ENCODE measurements around the gene NOM1.
"Not testable (repeated sequence)": the region's sequence is repeated elsewhere in the genome, so short reads cannot be mapped to it uniquely, and the experiment has no call there.

The NOM1 gene, protein sequence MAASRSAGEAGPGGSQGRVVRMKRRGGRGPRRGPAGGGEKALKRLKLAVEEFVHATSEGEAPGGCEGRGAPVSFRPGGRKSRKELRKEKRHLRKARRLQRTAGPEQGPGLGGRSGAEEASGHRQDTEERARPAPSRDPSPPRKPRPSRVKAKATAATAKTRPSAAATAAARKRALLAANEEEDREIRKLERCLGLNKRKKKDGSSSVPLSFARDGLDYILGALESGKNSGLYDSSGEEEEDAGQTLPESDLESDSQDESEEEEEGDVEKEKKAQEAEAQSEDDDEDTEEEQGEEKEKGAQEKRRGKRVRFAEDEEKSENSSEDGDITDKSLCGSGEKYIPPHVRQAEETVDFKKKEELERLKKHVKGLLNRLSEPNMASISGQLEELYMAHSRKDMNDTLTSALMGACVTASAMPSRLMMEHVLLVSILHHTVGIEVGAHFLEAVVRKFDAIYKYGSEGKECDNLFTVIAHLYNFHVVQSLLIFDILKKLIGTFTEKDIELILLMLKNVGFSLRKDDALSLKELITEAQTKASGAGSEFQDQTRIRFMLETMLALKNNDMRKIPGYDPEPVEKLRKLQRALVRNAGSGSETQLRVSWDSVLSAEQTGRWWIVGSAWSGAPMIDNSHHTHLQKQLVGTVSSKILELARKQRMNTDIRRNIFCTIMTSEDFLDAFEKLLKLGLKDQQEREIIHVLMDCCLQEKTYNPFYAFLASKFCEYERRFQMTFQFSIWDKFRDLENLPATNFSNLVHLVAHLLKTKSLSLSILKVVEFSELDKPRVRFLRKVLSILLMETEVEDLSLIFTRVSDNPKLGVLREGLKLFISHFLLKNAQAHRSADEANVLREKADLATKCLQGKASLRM

DNA sequence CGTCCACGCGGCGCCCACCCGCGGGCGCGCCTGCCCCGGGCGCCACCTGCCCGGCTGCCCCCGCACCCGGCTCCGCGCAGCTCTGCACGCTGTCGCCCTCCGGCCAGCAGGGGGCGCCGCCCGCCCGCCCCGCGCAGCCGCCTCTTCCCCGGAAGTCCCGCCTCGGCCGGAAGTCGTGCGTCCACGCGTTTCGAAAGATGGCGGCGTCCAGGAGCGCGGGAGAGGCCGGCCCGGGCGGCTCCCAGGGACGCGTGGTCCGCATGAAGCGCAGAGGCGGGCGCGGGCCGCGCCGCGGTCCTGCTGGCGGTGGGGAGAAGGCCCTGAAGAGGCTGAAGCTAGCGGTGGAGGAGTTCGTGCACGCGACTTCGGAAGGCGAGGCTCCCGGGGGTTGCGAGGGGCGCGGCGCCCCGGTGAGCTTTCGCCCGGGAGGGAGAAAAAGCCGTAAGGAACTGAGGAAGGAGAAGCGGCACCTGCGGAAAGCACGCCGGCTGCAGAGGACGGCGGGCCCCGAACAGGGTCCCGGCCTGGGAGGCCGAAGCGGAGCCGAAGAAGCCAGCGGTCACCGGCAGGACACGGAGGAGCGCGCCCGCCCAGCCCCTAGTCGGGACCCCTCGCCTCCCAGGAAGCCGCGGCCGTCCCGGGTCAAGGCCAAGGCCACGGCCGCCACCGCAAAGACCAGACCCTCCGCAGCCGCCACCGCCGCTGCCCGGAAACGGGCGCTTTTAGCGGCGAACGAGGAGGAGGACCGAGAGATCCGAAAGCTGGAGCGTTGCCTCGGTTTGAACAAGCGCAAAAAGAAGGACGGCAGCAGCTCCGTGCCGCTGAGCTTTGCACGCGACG lies at the start of gene NOM1:
TSS of gene NOM1 (plus strand) at position 172 of the 840 bp plus-strand sequence. CDS start at position 198, 26 bp downstream.
- DNase-seq: peak; percentile 94

DNA sequence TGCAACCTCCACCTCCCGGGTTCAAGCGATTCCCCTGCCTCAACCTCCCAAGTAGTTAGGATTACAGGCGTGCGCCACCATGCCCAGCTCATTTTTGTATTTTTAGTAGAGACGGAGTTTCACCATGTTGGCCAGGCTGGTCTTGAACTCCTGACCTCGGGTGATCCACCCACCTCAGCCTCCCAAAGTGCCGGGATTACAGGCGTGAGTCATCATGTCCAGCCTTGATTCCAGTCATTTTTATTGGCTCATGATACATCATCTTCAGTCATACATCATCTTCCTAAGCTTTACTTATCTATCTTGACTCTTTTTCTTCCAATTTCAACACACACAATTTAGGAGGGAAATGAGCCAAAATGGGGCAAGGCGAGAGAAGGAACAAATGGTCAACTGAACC lies 49.4 kb upstream of the NOM1 start:
- not testable (repeated sequence) for DNase-seq

DNA sequence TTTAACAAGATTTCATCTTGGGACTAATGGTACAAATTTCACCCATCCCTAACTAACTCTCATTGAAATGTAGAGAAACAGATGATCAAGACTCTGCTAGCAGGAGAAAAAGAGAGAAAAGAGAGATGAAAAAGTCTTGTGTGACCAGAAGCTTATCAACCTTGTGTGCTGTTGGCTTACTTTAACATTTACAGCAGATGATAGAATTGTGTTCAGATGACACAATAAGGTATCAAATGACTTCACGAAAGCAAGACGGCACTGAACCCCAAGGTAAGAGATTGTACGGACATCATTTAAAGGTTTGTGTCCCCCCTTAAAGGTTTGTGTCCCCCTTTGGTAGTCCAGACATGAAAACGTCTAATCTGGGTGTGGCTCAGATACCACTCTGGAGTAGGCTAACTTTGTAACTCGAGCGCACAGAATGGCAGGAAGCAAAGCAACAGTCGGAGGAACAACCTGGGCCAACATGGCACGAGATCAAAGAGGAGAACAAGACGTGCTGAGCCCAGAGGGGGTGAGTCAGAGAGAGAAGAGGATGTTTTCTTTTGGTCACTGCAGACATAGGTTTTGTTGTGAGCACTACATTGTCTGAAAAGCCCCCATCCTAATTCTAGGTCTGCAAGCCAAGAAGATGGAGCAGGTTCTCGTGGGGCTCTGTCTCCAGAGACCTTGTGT lies 46.1 kb upstream of the NOM1 start:
- peak; percentile 28 for DNase-seq

DNA sequence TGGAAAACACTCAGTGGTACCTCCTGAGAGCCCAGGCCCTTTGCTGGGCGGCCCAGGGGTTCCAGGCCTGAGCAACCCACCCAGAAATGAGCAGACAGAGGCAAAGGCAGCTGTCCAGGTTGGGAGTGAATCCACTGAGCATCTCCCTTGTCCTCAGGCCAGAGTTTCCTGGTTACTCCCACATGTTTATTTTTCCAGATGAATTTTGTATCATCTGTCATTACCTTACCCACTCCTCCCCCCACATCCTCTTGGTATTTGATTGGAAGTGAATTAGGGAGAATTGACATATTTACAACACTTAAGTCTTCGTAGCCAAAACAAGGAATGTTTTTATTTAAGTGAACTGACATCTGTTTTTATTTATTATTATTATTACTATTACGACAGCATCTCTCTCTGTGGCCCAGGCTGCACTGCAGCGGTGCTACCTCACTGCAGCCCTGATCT lies 43.3 kb upstream of the NOM1 start:
- DNase-seq: no peak

DNA sequence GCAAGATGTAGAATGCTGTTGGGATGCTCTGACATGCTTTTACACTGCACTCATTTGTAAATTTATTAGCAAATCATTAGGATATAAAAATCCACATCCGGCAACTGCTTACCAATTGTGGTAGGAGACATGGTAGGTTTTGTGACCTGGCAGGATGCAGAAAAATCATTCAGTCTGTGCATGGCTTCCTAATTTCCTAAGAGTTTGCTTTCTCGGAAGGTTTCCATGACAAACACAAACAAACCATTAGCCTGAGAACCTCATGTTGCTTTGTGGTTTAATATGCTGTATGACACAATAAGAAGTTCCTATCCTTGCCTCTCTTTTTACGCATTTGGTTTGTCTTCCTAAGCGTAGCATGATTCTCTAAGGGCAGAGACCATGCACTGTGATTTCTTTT lies 41.9 kb upstream of the NOM1 start:
- no peak for DNase-seq

DNA sequence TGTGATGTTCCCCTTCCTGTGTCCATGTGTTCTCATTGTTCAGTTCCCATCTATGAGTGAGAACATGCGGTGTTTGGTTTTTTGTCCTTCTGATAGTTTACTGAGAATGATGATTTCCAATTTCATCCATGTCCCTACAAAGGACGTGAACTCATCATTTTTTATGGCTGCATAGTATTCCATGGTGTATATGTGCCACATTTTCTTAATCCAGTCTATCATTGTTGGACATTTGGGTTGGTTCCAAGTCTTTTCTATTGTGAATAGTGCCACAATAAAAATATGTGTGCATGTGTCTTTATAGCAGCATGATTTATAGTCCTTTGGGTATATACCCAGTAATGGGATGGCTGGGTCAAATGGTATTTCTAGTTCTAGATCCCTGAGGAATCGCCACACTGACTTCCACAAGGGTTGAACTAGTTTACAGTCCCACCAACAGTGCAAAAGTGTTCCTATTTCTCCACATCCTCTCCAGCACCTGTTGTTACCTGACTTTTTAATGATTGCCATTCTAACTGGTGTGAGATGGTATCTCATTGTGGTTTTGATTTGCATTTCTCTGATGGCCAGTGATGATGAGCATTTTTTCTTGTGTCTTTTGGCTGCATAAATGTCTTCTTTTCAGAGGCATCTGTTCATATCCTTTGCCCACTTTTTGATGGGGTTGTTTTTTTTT lies 39.8 kb upstream of the NOM1 start:
- not testable (repeated sequence) for DNase-seq

DNA sequence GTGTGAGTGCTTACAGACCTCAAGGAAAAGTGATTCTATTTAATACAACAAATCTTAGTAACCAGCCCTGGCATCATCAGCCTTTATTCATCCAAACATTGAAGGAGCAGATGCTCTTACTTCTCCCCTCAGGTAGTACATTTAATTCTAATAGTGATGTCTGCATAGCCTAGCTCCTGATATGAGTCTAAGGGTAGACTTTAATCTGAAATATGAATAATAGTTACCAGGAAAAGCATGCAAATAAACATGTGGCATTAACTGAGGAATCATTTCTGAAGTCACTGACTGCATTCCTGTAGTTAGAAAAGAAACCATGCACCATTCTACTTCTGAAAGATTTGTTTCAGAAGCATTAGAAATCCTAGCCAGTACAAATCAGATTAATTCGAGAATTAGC lies 30.9 kb upstream of the NOM1 start:
- DNase-seq: no peak

DNA sequence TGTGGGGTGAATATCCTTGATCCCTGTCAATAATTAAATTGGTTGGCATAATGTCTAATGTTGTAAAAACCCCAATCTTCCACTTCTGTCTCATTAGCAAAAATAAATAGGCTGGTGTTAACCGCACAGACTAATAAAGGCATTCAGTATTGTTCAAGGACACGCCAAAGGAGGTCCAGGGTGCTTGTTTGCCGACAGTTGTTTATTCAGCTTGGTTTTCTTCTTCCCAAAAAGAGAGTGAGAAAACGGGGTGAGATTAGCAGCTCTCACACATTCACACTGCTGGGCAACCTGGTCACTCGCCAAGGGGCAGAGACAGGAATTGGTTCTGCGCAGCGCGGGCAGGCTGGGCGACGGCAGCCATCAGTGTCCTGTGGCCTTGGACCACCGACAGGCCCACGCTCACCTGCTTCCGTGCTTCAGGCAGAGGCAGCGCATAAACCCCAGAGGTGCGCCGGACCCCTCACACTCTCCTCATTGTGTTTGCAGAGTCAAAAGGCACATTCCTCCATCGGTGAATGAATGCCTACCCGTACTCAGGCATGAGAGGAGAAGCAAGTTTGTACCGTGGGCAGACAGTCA lies 30.3 kb upstream of the NOM1 start:
- no peak for DNase-seq

DNA sequence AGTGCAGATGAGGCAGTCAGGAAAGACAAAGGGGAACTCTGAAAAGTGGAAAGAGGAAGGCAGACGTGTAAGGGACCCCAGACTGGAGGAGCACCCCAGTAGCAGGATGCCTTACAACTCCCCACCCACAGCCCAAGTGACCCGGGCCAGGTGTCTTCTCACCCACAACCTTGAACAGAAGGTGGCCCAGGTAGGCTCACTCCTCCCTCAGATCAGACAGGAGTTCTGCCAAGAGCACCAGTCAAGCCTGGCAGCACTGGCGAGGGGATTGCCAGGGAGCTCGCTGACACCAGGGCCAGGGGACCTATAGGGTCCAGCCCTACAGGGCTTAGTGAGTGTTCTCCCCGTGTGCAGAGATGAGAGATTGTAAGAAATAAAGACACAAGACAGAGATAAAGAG lies 29.4 kb upstream of the NOM1 start:
- DNase-seq: no peak

DNA sequence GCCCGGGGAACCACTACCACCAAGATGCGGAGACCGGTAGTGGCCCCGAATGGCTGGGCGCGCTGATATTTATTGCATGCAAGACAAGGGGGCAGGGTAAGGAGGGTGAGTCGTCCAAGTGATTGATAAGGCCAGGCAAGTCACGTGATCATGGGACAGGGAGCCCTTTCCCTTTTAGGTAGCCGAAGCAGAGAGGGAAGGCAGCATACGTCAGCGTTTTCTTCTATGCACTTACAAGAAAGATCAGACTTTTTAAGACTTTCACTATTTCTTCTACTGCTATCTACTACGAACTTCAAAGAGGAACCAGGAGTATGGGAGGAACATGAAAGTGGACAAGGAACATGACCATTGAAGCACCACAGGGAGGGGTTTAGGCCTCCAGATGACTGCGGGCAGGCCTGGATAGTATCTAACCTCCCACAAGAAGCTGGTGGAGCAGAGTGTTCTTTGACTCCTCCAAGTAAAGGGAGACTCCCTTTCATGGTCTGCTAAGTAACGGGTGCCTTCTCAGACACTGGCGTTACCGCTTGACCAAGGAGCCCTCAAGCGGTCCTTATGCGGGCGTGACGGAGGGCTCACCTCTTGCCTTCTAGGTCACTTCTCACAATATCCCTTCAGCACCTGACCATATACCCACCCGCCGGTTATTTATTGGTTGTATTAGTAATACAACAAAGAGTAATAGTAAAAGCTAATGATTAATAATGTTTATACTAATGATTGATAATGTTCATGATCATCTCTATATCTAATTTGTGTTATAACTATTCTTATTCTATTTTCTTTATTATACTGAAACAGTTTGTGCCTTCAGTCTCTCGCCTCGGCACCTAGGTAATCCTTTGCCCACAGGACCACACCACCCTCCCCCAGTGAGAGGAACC lies 28.8 kb upstream of the NOM1 start:
- not testable (repeated sequence) for DNase-seq

DNA sequence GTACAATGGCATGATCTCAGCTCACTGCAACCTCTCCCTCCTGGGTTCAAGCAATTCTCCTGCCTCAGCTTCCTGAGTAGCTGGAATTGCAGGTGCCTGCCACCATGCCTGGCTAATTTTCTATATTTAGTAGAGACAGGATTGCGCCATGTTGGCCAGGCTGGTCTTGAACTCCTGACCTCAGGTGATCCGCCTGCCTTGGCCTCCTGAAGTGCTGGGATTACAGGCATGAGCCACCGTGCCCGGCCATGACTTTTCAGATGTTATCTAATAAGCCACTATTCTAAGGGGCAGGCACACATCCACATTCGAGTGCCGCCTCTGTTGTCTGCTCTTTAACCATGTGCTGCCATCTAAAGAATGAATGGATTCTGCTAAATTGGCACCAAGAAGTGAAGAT lies 27.2 kb upstream of the NOM1 start:
- not testable (repeated sequence) for DNase-seq

DNA sequence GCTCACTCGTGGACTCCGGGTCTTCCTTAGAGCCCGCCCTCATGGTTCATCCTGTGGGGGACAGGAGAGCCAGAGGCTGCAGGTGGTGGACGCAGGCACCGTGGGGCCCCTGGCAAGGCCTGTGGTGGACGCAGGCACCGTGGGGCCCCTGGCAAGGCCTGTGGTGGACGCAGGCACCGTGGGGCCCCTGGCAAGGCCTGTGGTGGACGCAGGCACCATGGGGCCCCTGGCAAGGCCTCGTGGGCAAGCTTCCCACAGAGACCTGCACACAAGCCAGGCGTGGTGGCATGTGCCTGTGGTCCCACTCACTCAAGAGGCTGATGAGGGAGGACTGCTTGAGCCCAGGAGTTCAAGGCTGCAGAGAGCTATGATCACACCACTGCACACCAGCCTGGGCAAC lies 23.7 kb upstream of the NOM1 start:
- DNase-seq: not testable (repeated sequence)

DNA sequence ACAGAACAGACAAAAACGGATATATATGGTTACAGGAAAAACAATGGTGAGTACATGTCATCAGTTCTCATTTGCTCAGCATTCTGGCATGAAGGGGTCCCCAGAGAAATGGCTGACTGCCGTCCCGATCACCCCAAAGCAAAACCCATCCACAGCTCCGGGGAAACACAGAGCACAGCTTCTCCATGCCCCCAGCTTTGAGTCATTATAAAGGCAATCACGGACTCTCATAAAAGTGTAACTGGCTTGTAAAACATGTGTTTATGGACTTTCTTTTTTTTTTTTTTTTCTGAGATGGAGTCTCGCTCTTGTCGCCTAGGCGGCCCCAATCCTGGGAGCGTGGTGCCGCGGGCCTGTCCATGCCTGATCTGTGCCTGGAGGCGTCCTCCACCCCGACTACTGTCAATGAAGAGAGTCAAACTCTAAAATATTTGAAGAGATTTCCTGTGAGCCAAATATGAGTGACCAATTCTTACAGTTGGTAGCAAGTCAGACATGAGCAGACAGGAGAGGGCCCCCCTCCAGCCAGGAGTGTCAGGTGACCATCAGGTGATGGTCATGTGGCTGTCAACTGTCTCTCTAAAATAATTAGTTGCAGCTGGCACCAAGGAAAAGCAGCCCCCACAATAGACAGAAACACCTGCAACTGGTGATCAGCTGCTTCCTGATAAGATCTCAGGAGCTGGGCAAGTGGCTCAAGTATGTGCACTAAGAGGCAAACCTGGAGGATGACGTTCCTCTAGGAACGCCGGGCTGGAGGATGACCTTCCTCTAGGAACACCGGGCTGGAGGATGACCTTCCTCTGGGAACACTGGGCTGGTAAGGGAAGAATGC lies 21.7 kb upstream of the NOM1 start:
- no peak for DNase-seq

DNA sequence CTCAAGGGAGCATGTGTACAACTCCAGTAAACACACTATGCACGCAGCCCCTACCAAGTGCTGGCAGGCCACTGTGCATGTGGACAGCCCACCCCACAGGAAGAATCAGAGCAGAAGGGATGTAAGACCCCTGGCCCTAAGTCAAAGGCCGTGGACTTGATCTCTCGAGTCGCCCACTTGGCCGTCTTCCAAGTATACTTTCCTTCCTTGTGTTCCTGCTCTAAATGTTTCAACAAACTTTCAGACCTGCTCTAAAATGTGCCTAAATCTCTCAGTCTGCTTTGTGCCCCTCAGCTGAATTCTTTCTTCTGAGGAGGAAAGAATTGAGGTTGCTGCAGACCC lies 21.1 kb upstream of the NOM1 start:
- DNase-seq: no peak

DNA sequence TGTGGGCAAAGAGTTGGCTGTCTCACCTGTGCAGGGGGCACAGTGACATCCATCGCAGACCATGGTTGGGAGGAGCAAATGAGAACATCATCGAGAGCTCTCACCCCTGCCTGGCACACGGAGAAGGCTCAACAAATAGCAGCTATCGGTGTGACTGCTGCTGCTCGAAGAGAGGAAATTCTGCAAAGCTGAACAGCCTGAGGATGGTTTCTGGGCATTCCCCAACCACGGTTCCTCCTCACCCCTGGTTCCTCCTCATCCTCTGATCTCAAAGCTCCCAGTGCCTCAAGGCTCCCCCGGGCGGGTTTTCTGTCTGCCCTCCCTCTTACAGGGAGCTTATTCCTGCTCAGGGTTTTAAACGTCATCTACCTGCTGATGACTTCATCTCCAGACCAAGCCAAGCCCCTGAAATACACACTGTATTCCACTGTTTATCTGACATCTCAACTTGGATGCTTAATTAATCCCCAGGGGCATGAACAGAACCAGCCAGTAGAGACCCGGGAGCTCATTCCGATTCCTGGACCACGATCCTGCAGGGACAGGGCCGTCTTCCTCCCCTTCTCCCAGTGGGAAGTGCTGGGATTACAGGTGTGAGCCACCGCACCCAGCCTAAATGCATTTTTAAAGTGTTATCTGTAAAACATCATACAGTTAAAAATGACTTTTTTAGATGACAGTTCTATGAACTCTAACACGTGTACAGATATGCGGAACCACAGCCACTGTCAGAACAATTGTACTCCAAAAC lies 19.5 kb upstream of the NOM1 start:
- DNase-seq: no peak

DNA sequence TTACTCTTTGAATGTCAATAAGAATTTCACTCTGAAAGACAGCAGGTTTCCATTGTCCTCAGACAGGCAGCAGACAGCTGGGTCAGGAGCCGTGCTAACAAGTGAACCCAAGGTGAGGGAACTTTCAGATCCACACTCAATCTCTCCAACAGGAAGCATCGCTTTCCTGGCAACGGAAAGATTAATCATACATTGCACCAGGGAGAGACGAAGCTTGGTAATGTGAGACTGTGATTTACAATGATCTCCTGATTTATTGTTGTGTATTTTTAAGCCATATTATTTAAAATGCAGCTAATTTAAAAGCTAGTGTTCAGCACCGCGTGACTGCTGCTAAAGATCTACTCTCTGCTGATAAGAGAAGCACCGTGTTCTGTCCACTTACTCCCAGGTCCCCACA lies 17.5 kb upstream of the NOM1 start:
- DNase-seq: no peak

DNA sequence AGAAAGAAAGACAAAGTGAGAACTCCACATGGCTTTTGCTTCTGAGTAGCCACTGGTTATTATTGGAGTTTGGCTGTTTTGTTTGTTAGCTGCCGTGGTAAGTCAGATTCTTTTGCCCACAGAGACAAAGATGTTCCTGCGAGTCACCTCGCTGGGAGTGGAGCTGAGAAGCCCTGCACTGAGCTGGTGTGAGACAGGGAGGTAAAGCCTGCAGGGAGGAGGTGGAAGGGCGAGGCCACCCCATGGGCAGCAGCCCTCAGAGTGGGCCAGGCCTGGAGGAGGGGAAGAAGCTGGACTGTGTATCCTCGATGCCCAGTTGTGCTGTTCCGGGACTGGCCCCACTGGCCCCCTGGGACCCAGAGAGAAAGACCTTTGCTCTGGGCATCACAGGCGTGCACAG lies 14.3 kb upstream of the NOM1 start:
- DNase-seq: no peak

DNA sequence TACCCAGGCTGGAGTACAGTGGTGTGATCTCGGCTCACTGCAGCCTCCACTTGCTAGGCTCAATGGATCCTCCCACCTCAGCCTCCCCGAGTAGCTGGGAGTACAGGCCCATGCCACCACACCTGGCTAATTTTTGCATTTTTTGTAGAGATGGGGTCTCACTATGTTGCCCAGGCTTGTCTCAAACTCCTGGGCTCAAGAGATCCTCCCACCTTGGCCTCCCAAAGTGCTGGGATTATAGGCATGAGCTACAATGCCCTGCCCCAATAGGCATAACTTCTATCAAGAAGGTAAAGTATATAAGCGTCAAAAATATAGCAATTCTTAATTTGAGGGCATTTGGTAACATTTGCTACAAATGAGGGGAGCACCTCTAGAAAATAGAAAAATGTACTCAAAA lies 12.7 kb upstream of the NOM1 start:
- DNase-seq: not testable (repeated sequence)
